ENCODE measurements around the gene CFAP43. TPM values are rescaled to one million over a fixed set of nuclear protein-coding genes. Genes with fewer than 3 reads are reported as not detected.

The CFAP43 gene
- total and polyA plus RNA-seq, 2 of the 8 experiments (the other 6 are each of a cell fraction or from before 2014, with no cell fraction given), result 0.11 to 0.27 TPM

DNA sequence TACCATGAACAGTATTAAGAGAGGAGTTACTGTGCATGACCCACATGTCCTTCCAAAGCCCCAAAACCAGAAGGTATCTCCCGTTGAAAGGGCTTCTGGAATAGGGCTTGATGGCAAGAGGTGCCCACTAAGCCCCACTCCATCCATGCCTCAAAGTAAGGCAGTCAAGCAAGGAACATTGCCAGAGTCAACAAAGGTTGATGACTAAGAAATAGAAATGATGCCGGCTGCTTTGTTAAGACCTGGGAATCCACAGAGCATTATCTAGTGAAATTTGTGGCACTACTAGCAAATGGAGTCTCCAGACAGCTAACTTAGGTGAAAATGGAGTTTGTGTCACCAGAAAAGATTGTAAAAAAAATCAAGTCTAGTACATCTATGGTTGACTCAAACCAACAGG, 104.0 kb downstream of the CFAP43 start:
- Histone ChIP-seq H3K27ac (ENCODE audit: low read depth, low read length) (no peak overlapping the region), H3K23me2 (ENCODE audit: low read depth, low read length) (no peaks in the 10 kb centered on the region), H3K27me3 (replicated peaks in 1 of 4; ENCODE audit: control insufficient read depth in 3 of 4, extremely low read depth in 1 of 4, insufficient read depth in 3 of 4, low read length in 3 of 4) (peaks cover 0 to under 1% (median 0%) of the 10 kb centered on the region in 4 experiments; a peak in 1 of 7 replicates), H2BK5ac (ENCODE audit: low read depth, low read length) (no peak overlapping the region), H4K20me1 (replicated peaks in 1 of 2; ENCODE audit: control insufficient read depth in 1 of 2, insufficient read depth in 2 of 2, low read length in 2 of 2) (no peaks in the 10 kb centered on the region), H2BK15ac (ENCODE audit: low read length) (no peak overlapping the region), H2BK12ac (ENCODE audit: low read depth, low read length) (no peak overlapping the region), H4K91ac (replicated peaks; ENCODE audit: insufficient read length, low read length) (no peak overlapping the region), H3K79me1 (ENCODE audit: low read depth, low read length) (no peaks in the 10 kb centered on the region), H3K9ac (replicated peaks in 1 of 4; ENCODE audit: extremely low read depth in 1 of 4, low read depth in 3 of 4, low read length in 3 of 4) (no peak overlapping the region), H3K4ac (replicated peaks; ENCODE audit: insufficient read length, low read depth, low read length) (no peak overlapping the region), H4K5ac (ENCODE audit: insufficient read length, low read depth, low read length) (no peak overlapping the region), H3K79me2 (ENCODE audit: control insufficient read depth in 1 of 2, insufficient read depth in 2 of 2, low read length in 2 of 2) (no peaks in the 10 kb centered on the region), H2AK5ac (ENCODE audit: low read depth, low read length) (no peak overlapping the region), H3K18ac (ENCODE audit: extremely low read depth, low read length) (no peak overlapping the region), H2AFZ (ENCODE audit: low read length) (no peak overlapping the region), H4K8ac (ENCODE audit: extremely low read depth, insufficient read depth, low read length) (no peak overlapping the region), H3K4me2 (ENCODE audit: insufficient read depth in 1 of 2, low read depth in 2 of 2, low read length in 2 of 2) (no peak overlapping the region), H3K14ac (ENCODE audit: insufficient read length) (no peak overlapping the region), H2BK20ac (ENCODE audit: low read length) (no peak overlapping the region), H3K56ac (replicated peaks; ENCODE audit: insufficient read length, low read depth, low read length) (no peak overlapping the region), H3K4me3 (ENCODE audit: extremely low read depth in 1 of 4, insufficient read depth in 2 of 4, low read depth in 3 of 4, low read length in 4 of 4) (no peak overlapping the region), H3K9me3 (ENCODE audit: insufficient read depth in 2 of 2, low read depth in 1 of 2, low read length in 1 of 2) (no peaks in the 10 kb centered on the region), H3K36me3 (ENCODE audit: control insufficient read depth in 2 of 4, insufficient read depth in 4 of 4, low read length in 3 of 4) (no peaks in the 10 kb centered on the region; a peak in 1 of 8 replicates), H3K4me1 (replicated peaks in 1 of 4; ENCODE audit: control insufficient read depth in 3 of 4, insufficient read depth in 4 of 4, low read length in 3 of 4) (no peaks in the 10 kb centered on the region; a peak in 2 of 7 replicates), H2BK120ac (replicated peaks; ENCODE audit: low read depth, low read length) (no peak overlapping the region), H3K23ac (ENCODE audit: insufficient read length) (no peak overlapping the region)
- POLR2A ChIA-PET (ENCODE audit: partially characterized antibody), result interaction anchor here (1.9 kb wide), 1 partner anchor 16 kb away, joined by 4 read pairs; no protein-coding TSS in a partner anchor
- WGBS, 2 experiments (ENCODE audit: extremely low coverage in 1 of 2, insufficient coverage in 1 of 2, insufficient read length in 1 of 2, insufficient replicate concordance in 2 of 2, low coverage in 1 of 2, low lambda C conversion rate in 2 of 2, missing lambda C conversion rate in 1 of 2), result 90% methylated on average over 2 of the region's 2 CpGs; no CpG with 5 or more reads in 1 of the 2 experiments
- CTCF ChIA-PET (ENCODE audit: partially characterized antibody), result interaction anchor here (0.8 to 8.6 kb wide), 7 partner anchors 9 to 82 kb away, joined by 3 to 43 read pairs (median 6); no protein-coding TSS in a partner anchor
- TF ChIP-seq TAF7 (optimal IDR thresholded peaks at IDR 0.05; ENCODE audit: borderline replicate concordance, low read depth, low read length), result no peak
- no peak for TF ChIP-seq ZNF274 (IDR thresholded peaks at IDR 0.05; ENCODE audit: borderline replicate concordance, extremely low read depth, low read length)
- no peak for TF ChIP-seq CREB1 (IDR thresholded peaks at IDR 0.05)
- no peak for TF ChIP-seq EZH2 (IDR thresholded peaks at IDR 0.05; ENCODE audit: low read depth, low read length, severe bottlenecking)
- no peak for DNase-seq (ENCODE audit: low read depth in 1 of 2, low spot score in 2 of 2)
- FAIRE-seq, result no peak

Data from H1 (cell line).